GM12878 (cell line): Measurements from ENCODE around the gene KCTD6. TPM values are rescaled to one million over a fixed set of nuclear protein-coding genes. Genes with fewer than 3 reads are reported as not detected.

ENCODE experiments used
- ATAC-seq: fragments of 200-7000 bp; cut with Tn5 transposase; 3 replicates; pipeline ENCODE4 v1.9.1; 2020; ENCODE audit warnings: mild to moderate bottlenecking, moderate library complexity
- BruUV-seq: library from RNA; stranded (reverse); fragments of 400-500 nt; replicated peaks from 2 replicates; lab custom pipeline; 2021; lab: Mats Ljungman, UMichigan
- CTCF ChIA-PET: fragments of 300-600 bp; sonication (Branson Sonifier 250); formaldehyde crosslinking; extraction: SDS; loops from one replicate; lab custom pipeline; 2021; ENCODE audit warnings: inconsistent platforms; lab: Yijun Ruan, JAX
- POLR2A ChIA-PET: fragments of 350-600 bp; formaldehyde crosslinking; extraction: SDS; loops from one replicate; lab custom pipeline; 2021; ENCODE audit warnings: inconsistent platforms; lab: Charles Lee
- RAD21 ChIA-PET: fragments of 300-600 bp; sonication (Branson Sonifier 250); formaldehyde crosslinking; loops from one replicate; lab custom pipeline; 2023; ENCODE audit warnings: antibody characterized with exemption; ENCODE audit not compliant: unreplicated experiment; lab: Charles Lee
- SMC1A ChIA-PET: fragments of 300-600 bp; sonication (Branson Sonifier 250); formaldehyde crosslinking; loops from one replicate; lab custom pipeline; 2023; ENCODE audit not compliant: unreplicated experiment, uncharacterized antibody; lab: Charles Lee
- DNase-seq: peaks from one replicate; pipeline ENCODE4 v3.0.0-alpha.2; 2011; ENCODE audit warnings: low read depth, low spot score
- FAIRE-seq: peaks from 3 replicates; lab custom pipeline; 2011; peaks lifted over from hg19 to GRCh38; lab: Jason Lieb, UNC
- H2AFZ ChIP-seq: 2 replicates; pipeline ENCODE4 v1.6.0; 2011; ENCODE audit warnings: low read depth, low read length, control low read depth; ENCODE audit not compliant: control insufficient read depth
- H3K27ac ChIP-seq: 2 replicates; pipeline ENCODE4 v1.5.1; 2011; ENCODE audit warnings: control low read depth; ENCODE audit not compliant: control insufficient read depth, insufficient read depth
- H3K27me3 ChIP-seq, 2 experiments: replicated peaks in 1 of 2; 2 replicates each; pipeline versions ENCODE4 v1.6.0 to v1.6.1; 2011; ENCODE audit warnings: low read length in 1 of 2; ENCODE audit not compliant: control insufficient read depth in 2 of 2, insufficient read depth in 2 of 2
- H3K36me3 ChIP-seq, 2 experiments: 2 replicates each; pipeline ENCODE4 v1.5.1; 2011; ENCODE audit warnings: low read length in 1 of 2; ENCODE audit not compliant: control insufficient read depth in 2 of 2, insufficient read depth in 2 of 2
- H3K4me1 ChIP-seq: 2 replicates; pipeline ENCODE4 v1.6.1; 2011; ENCODE audit warnings: mild to moderate bottlenecking, low read length, moderate library complexity, mixed read lengths; ENCODE audit not compliant: control insufficient read depth, insufficient read depth
- H3K4me2 ChIP-seq: 2 replicates; pipeline ENCODE4 v1.6.0; 2011; ENCODE audit warnings: control low read depth; ENCODE audit not compliant: control insufficient read depth, insufficient read depth
- H3K4me3 ChIP-seq: fragments of 200-600 bp; sonication (generic); 2 replicates; pipeline ENCODE4 v1.5.1; 2016
- H3K79me2 ChIP-seq: 2 replicates; pipeline ENCODE4 v1.6.0; 2011; ENCODE audit warnings: low read length; ENCODE audit not compliant: control insufficient read depth, insufficient read depth
- H3K9ac ChIP-seq: 2 replicates; pipeline ENCODE4 v1.8.0; 2011; ENCODE audit warnings: low read length, control low read depth, mixed read lengths; ENCODE audit not compliant: control insufficient read depth, insufficient read depth
- H3K9me3 ChIP-seq: replicated peaks from 3 replicates; pipeline ENCODE4 v1.5.1; 2011; ENCODE audit warnings: mild to moderate bottlenecking, low read length; ENCODE audit not compliant: control insufficient read depth, insufficient read depth
- H4K20me1 ChIP-seq: 2 replicates; pipeline ENCODE4 v1.6.0; 2011; ENCODE audit not compliant: control insufficient read depth, insufficient read depth
- BMI1 ChIP-seq: fragments of 450-650 bp; IDR thresholded peaks from 2 replicates; pipeline ENCODE4 v1.6.1; 2016; ENCODE audit warnings: mild to moderate bottlenecking, moderate library complexity, borderline replicate concordance
- ZNF217 ChIP-seq: fragments of 450-650 bp; IDR thresholded peaks from 2 replicates; pipeline ENCODE4 v1.6.1; 2017; ENCODE audit warnings: antibody characterized with exemption, mild to moderate bottlenecking
- WGBS: methylation state at CpG from one replicate; pipeline ENCODE4 v1.1.6; 2016; ENCODE audit warnings: low lambda C conversion rate; ENCODE audit not compliant: insufficient replicate concordance, insufficient coverage; ENCODE audit errors: missing lambda C conversion rate; 5-methylcytosine and 5-hydroxymethylcytosine counted together
- in situ Hi-C: fragments of 300-500 bp; cut with MboI; formaldehyde crosslinking; loops from 9 replicates; pipeline ENCODE4 v1.14.3; 2018; ENCODE audit warnings: mixed read lengths
- intact Hi-C: fragments of 100-400 bp; cut with micrococcal nuclease; formaldehyde crosslinking; loops from one replicate; pipeline ENCODE4 v1.14.2; 2022; ENCODE audit not compliant: unreplicated experiment
- polyA plus RNA-seq, 11 experiments: library from polyadenylated mRNA; depleted of rRNA in 4 of 11; unstranded in 6 of 11; stranded (reverse) in 5 of 11; fragments of >200 nt; fragmentation: Nextera tagmentation in 4 of 11; fragmentation: Illumina TruSeq in 1 of 11; extraction: Ambion mirVana in 4 of 11; extraction: Trizol in 1 of 11; gene quantifications; 1 replicate in 1 of 11; 2 replicates in 10 of 11; pipeline versions ENCODE4 v1.2.1 to v1.2.3, GENCODE V29; 2011 to 2016; ENCODE audit warnings: inconsistent platforms in 2 of 11, missing spikeins in 2 of 11, low read depth in 1 of 11
- total RNA-seq, 4 experiments: library from RNA; depleted of rRNA in 3 of 4; stranded (reverse); fragments of >200 nt in 3 of 4; fragmentation: Illumina TruSeq in 1 of 4; extraction: Trizol in 1 of 4; gene quantifications; 2 replicates each; pipeline versions ENCODE4 v1.2.1 to v1.2.3, GENCODE V29; 2013 to 2021
- TF ChIP-seq, protein P1 (sequence below): fragments of 450-650 bp; IDR thresholded peaks from 2 replicates; pipeline ENCODE4 v1.6.1; 2016; ENCODE audit warnings: mild to moderate bottlenecking

Gene KCTD6
- total and polyA plus RNA-seq, 10 of the 15 experiments (the other 5 are each of a cell fraction or from before 2014, with no cell fraction given): 5.2 to 10.7 (median 8.7) TPM

GRCh38 chr3:58537412-58538301 is 45.8 kb downstream of the KCTD6 start:
- TF ChIP-seq, protein P1, sequence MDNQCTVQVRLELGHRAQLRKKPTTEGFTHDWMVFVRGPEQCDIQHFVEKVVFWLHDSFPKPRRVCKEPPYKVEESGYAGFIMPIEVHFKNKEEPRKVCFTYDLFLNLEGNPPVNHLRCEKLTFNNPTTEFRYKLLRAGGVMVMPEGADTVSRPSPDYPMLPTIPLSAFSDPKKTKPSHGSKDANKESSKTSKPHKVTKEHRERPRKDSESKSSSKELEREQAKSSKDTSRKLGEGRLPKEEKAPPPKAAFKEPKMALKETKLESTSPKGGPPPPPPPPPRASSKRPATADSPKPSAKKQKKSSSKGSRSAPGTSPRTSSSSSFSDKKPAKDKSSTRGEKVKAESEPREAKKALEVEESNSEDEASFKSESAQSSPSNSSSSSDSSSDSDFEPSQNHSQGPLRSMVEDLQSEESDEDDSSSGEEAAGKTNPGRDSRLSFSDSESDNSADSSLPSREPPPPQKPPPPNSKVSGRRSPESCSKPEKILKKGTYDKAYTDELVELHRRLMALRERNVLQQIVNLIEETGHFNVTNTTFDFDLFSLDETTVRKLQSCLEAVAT: no peak
- no peak for TF ChIP-seq BMI1
- TF ChIP-seq ZNF217: no peak
- no peaks in the 10 kb centered on the region; a peak in 1 of 4 replicates for H3K27me3 ChIP-seq
- in situ Hi-C loops: loop anchor here (10.0 kb wide), 1 partner anchor 213 kb away; no protein-coding TSS in a partner anchor
- POLR2A ChIA-PET: interaction anchor here (0.6 to 1.5 kb wide), 3 partner anchors 34 to 132 kb away, joined by 3 to 5 read pairs (median 3); no protein-coding TSS in a partner anchor
- ATAC-seq (no peak), DNase-seq (no peak), FAIRE-seq (no peak)
- H3K4me1 ChIP-seq: no peaks in the 10 kb centered on the region
- RAD21 ChIA-PET: interaction anchor here (1.0 kb wide), 1 partner anchor 231 kb away, joined by 3 read pairs; the partner anchor contains the start of genes HTD2 and RPP14
- SMC1A ChIA-PET: interaction anchor here (0.6 to 1.6 kb wide), 6 partner anchors 44 to 357 kb away, joined by 3 to 5 read pairs (median 3); no protein-coding TSS in a partner anchor
- H3K27ac ChIP-seq: no peak overlapping the region
- no TSS peak for BruUV-seq
- CTCF ChIA-PET: interaction anchor here (0.7 to 1.5 kb wide), 7 partner anchors 20 to 236 kb away, joined by 3 to 8 read pairs (median 3); partner anchors contain the start of genes HTD2 and RPP14
- H3K9ac ChIP-seq: no peak overlapping the region
- H3K36me3 ChIP-seq: no peaks in the 10 kb centered on the region
- H2AFZ ChIP-seq: no peak overlapping the region
- WGBS: 20% methylated on average over 4 of the region's 4 CpGs
- no peaks in the 10 kb centered on the region for H3K79me2 ChIP-seq
- no peaks in the 10 kb centered on the region for H4K20me1 ChIP-seq
- intact Hi-C loops: no loop called here
- no peak overlapping the region for H3K4me3 ChIP-seq
- H3K9me3 ChIP-seq: no peaks in the 10 kb centered on the region
- H3K4me2 ChIP-seq: no peak overlapping the region
